GM12878 (cell line): ENCODE data around the gene GPC6. TPM values are rescaled to one million over a fixed set of nuclear protein-coding genes. Genes with fewer than 3 reads are reported as not detected.
A peak's percentile ranks its signal among the peaks of the same experiment; 100 is the strongest.

ENCODE experiments used
- ATAC-seq: fragments of 200-7000 bp; cut with Tn5 transposase; 3 replicates; pipeline ENCODE4 v1.9.1; 2020; ENCODE audit warnings: mild to moderate bottlenecking, moderate library complexity
- BruUV-seq: library from RNA; stranded (reverse); fragments of 400-500 nt; replicated peaks from 2 replicates; lab custom pipeline; 2021; lab: Mats Ljungman, UMichigan
- CTCF ChIA-PET: fragments of 300-600 bp; sonication (Branson Sonifier 250); formaldehyde crosslinking; extraction: SDS; loops from one replicate; lab custom pipeline; 2021; ENCODE audit warnings: inconsistent platforms; lab: Yijun Ruan, JAX
- POLR2A ChIA-PET: fragments of 350-600 bp; formaldehyde crosslinking; extraction: SDS; loops from one replicate; lab custom pipeline; 2021; ENCODE audit warnings: inconsistent platforms; lab: Charles Lee
- RAD21 ChIA-PET: fragments of 300-600 bp; sonication (Branson Sonifier 250); formaldehyde crosslinking; loops from one replicate; lab custom pipeline; 2023; ENCODE audit warnings: antibody characterized with exemption; ENCODE audit not compliant: unreplicated experiment; lab: Charles Lee
- SMC1A ChIA-PET: fragments of 300-600 bp; sonication (Branson Sonifier 250); formaldehyde crosslinking; loops from one replicate; lab custom pipeline; 2023; ENCODE audit not compliant: unreplicated experiment, uncharacterized antibody; lab: Charles Lee
- DNase-seq: peaks from one replicate; pipeline ENCODE4 v3.0.0-alpha.2; 2011; ENCODE audit warnings: low read depth, low spot score
- FAIRE-seq: peaks from 3 replicates; lab custom pipeline; 2011; peaks lifted over from hg19 to GRCh38; lab: Jason Lieb, UNC
- H2AFZ ChIP-seq: 2 replicates; pipeline ENCODE4 v1.6.0; 2011; ENCODE audit warnings: low read depth, low read length, control low read depth; ENCODE audit not compliant: control insufficient read depth
- H3K27ac ChIP-seq: 2 replicates; pipeline ENCODE4 v1.5.1; 2011; ENCODE audit warnings: control low read depth; ENCODE audit not compliant: control insufficient read depth, insufficient read depth
- H3K27me3 ChIP-seq, 2 experiments: replicated peaks in 1 of 2; 2 replicates each; pipeline versions ENCODE4 v1.6.0 to v1.6.1; 2011; ENCODE audit warnings: low read length in 1 of 2; ENCODE audit not compliant: control insufficient read depth in 2 of 2, insufficient read depth in 2 of 2
- H3K36me3 ChIP-seq, 2 experiments: 2 replicates each; pipeline ENCODE4 v1.5.1; 2011; ENCODE audit warnings: low read length in 1 of 2; ENCODE audit not compliant: control insufficient read depth in 2 of 2, insufficient read depth in 2 of 2
- H3K4me1 ChIP-seq: 2 replicates; pipeline ENCODE4 v1.6.1; 2011; ENCODE audit warnings: mild to moderate bottlenecking, low read length, moderate library complexity, mixed read lengths; ENCODE audit not compliant: control insufficient read depth, insufficient read depth
- H3K4me2 ChIP-seq: 2 replicates; pipeline ENCODE4 v1.6.0; 2011; ENCODE audit warnings: control low read depth; ENCODE audit not compliant: control insufficient read depth, insufficient read depth
- H3K4me3 ChIP-seq: fragments of 200-600 bp; sonication (generic); 2 replicates; pipeline ENCODE4 v1.5.1; 2016
- H3K79me2 ChIP-seq: 2 replicates; pipeline ENCODE4 v1.6.0; 2011; ENCODE audit warnings: low read length; ENCODE audit not compliant: control insufficient read depth, insufficient read depth
- H3K9ac ChIP-seq: 2 replicates; pipeline ENCODE4 v1.8.0; 2011; ENCODE audit warnings: low read length, control low read depth, mixed read lengths; ENCODE audit not compliant: control insufficient read depth, insufficient read depth
- H3K9me3 ChIP-seq: replicated peaks from 3 replicates; pipeline ENCODE4 v1.5.1; 2011; ENCODE audit warnings: mild to moderate bottlenecking, low read length; ENCODE audit not compliant: control insufficient read depth, insufficient read depth
- H4K20me1 ChIP-seq: 2 replicates; pipeline ENCODE4 v1.6.0; 2011; ENCODE audit not compliant: control insufficient read depth, insufficient read depth
- CTCF ChIP-seq, 3 experiments: IDR thresholded peaks in 2 of 3; conservative IDR thresholded peaks in 1 of 3; 2 replicates each; pipeline ENCODE4 v1.5.1; 2011; ENCODE audit warnings: low read depth in 3 of 3, low read length in 3 of 3, mild to moderate bottlenecking in 3 of 3, control low read depth in 2 of 3, moderate library complexity in 2 of 3, inconsistent platforms in 1 of 3, mixed read lengths in 1 of 3; ENCODE audit not compliant: control insufficient read depth in 2 of 3, insufficient read depth in 1 of 3; ENCODE audit errors: extremely low read depth in 1 of 3
- NRF1 ChIP-seq: conservative IDR thresholded peaks from 2 replicates; pipeline ENCODE4 v1.6.1; 2011; ENCODE audit warnings: mild to moderate bottlenecking, low read depth, low read length, improper control_type of control experiment
- RAD21 ChIP-seq: IDR thresholded peaks from 2 replicates; pipeline ENCODE4 v1.6.1; 2011; ENCODE audit warnings: mild to moderate bottlenecking, low read depth, low read length, moderate library complexity; ENCODE audit not compliant: insufficient read depth
- RCOR1 ChIP-seq: conservative IDR thresholded peaks from 2 replicates; pipeline ENCODE4 v1.6.1; 2012; ENCODE audit warnings: low read depth, low read length, improper control_type of control experiment
- SMC3 ChIP-seq: IDR thresholded peaks from 2 replicates; pipeline ENCODE4 v1.6.1; 2011; ENCODE audit warnings: low read length, improper control_type of control experiment, borderline replicate concordance
- WGBS: methylation state at CpG from one replicate; pipeline ENCODE4 v1.1.6; 2016; ENCODE audit warnings: low lambda C conversion rate; ENCODE audit not compliant: insufficient replicate concordance, insufficient coverage; ENCODE audit errors: missing lambda C conversion rate; 5-methylcytosine and 5-hydroxymethylcytosine counted together
- in situ Hi-C: fragments of 300-500 bp; cut with MboI; formaldehyde crosslinking; loops from 9 replicates; pipeline ENCODE4 v1.14.3; 2018; ENCODE audit warnings: mixed read lengths
- intact Hi-C: fragments of 100-400 bp; cut with micrococcal nuclease; formaldehyde crosslinking; loops from one replicate; pipeline ENCODE4 v1.14.2; 2022; ENCODE audit not compliant: unreplicated experiment
- polyA plus RNA-seq, 11 experiments: library from polyadenylated mRNA; depleted of rRNA in 4 of 11; unstranded in 6 of 11; stranded (reverse) in 5 of 11; fragments of >200 nt; fragmentation: Nextera tagmentation in 4 of 11; fragmentation: Illumina TruSeq in 1 of 11; extraction: Ambion mirVana in 4 of 11; extraction: Trizol in 1 of 11; gene quantifications; 1 replicate in 1 of 11; 2 replicates in 10 of 11; pipeline versions ENCODE4 v1.2.1 to v1.2.3, GENCODE V29; 2011 to 2016; ENCODE audit warnings: inconsistent platforms in 2 of 11, missing spikeins in 2 of 11, low read depth in 1 of 11
- total RNA-seq, 4 experiments: library from RNA; depleted of rRNA in 3 of 4; stranded (reverse); fragments of >200 nt in 3 of 4; fragmentation: Illumina TruSeq in 1 of 4; extraction: Trizol in 1 of 4; gene quantifications; 2 replicates each; pipeline versions ENCODE4 v1.2.1 to v1.2.3, GENCODE V29; 2013 to 2021

The GPC6 gene
- total and polyA plus RNA-seq, 10 of the 15 experiments (the other 5 are each of a cell fraction or from before 2014, with no cell fraction given): 0.03 to 0.04 (median 0.03) TPM; not detected in 7

GRCh38 chr13:94192431-94192975 is 965.9 kb downstream of the GPC6 start:
- CTCF ChIA-PET: interaction anchor here (1.0 to 1.6 kb wide), 9 partner anchors 9 to 1226 kb away, joined by 3 to 7 read pairs (median 3); no protein-coding TSS in a partner anchor
- in situ Hi-C loops: no loop called here
- TF ChIP-seq NRF1 (no peak), RCOR1 (no peak), RAD21 (peak; percentile 31; the same call in 1 of the 2 replicates), CTCF (IDR thresholded peaks at IDR 0.05 in 2 of 3, conservative IDR thresholded peaks at IDR 0.05 in 1 of 3; ENCODE audit: control insufficient read depth in 2 of 3, extremely low read depth in 1 of 3, insufficient read depth in 1 of 3, low read depth in 3 of 3, low read length in 3 of 3) (peak; percentile 24 to 43 (median 32); a peak in 3 of 6 replicates), SMC3 (peak; percentile 36; the same call in 1 of the 2 replicates)
- Histone ChIP-seq H3K27ac (no peak overlapping the region), H3K9me3 (no peaks in the 10 kb centered on the region), H3K36me3 (no peaks in the 10 kb centered on the region), H3K79me2 (no peaks in the 10 kb centered on the region), H3K9ac (no peak overlapping the region), H3K27me3 (no peaks in the 10 kb centered on the region), H3K4me2 (no peak overlapping the region), H3K4me1 (no peaks in the 10 kb centered on the region), H2AFZ (no peak overlapping the region), H3K4me3 (no peak overlapping the region), H4K20me1 (no peaks in the 10 kb centered on the region)
- 17% methylated on average over 3 of the region's 3 CpGs for WGBS
- intact Hi-C loops: loop anchor here (5.0 to 10.0 kb wide), 2 partner anchors 170 to 1618 kb away; no protein-coding TSS in a partner anchor
- RAD21 ChIA-PET: no interaction called here
- DNase-seq: no peak
- POLR2A ChIA-PET: no interaction called here
- peak; percentile 78 for ATAC-seq
- no TSS peak for BruUV-seq
- FAIRE-seq: no peak
- SMC1A ChIA-PET: interaction anchor here (0.7 to 0.8 kb wide), 3 partner anchors 9 to 42 kb away, joined by 3 to 4 read pairs (median 3); no protein-coding TSS in a partner anchor
